Esophagus muscularis mucosa (tissue), 4 donors: ENCODE results near the gene FAM184B. TPM values are rescaled to one million over a fixed set of nuclear protein-coding genes. Genes with fewer than 3 reads are reported as not detected.
A peak's percentile ranks its signal among the peaks of the same experiment; 100 is the strongest.

Source experiments
- DNase-seq: peaks from one replicate; pipeline ENCODE4 v3.0.0-alpha.2; 2017; ENCODE audit errors: extremely low spot score
- H3K27ac ChIP-seq, 4 donors: fragments of 200-600 bp; sonication (generic); replicated peaks in 1 of 4; 1 replicate in 3 of 4; 2 replicates in 1 of 4; pipeline ENCODE4 v1.5.1; 2016 to 2019; ENCODE audit warnings: mild to moderate bottlenecking in 1 of 4
- H3K27me3 ChIP-seq, 4 donors: fragments of 200-600 bp; sonication (generic); one replicate each; pipeline versions ENCODE4 v1.5.1 to v1.6.0; 2016 to 2019
- H3K36me3 ChIP-seq, 4 donors: fragments of 200-600 bp; sonication (generic); one replicate each; pipeline ENCODE4 v1.5.1; 2016 to 2019
- H3K4me1 ChIP-seq, 4 donors: fragments of 200-600 bp; sonication (generic); one replicate each; pipeline ENCODE4 v1.5.1; 2016 to 2019
- H3K4me3 ChIP-seq, 4 donors: fragments of 200-600 bp; sonication (generic); 1 replicate in 2 of 4; 2 replicates in 2 of 4; pipeline ENCODE4 v1.5.1; 2016 to 2019; ENCODE audit warnings: mild to moderate bottlenecking in 4 of 4, moderate library complexity in 1 of 4
- H3K9me3 ChIP-seq, 4 donors: fragments of 200-600 bp; sonication (generic); 1 replicate in 3 of 4; 2 replicates in 1 of 4; pipeline ENCODE4 v1.5.1; 2016 to 2019
- EP300 ChIP-seq: sonication (generic); formaldehyde crosslinking; IDR thresholded peaks from one replicate; pipeline ENCODE4 v1.6.1; 2017; ENCODE audit warnings: antibody characterized with exemption
- POLR2A ChIP-seq: fragments of 450-650 bp; IDR thresholded peaks from one replicate; pipeline ENCODE4 v1.6.1; 2017; ENCODE audit warnings: antibody characterized with exemption, moderate library complexity, mild to moderate bottlenecking, low read depth
- POLR2AphosphoS5 ChIP-seq, 2 donors: sonication (generic); formaldehyde crosslinking; IDR thresholded peaks; one replicate each; pipeline ENCODE4 v1.6.1; 2017; ENCODE audit warnings: antibody characterized with exemption in 2 of 2
- WGBS: methylation state at CpG from one replicate; pipeline ENCODE4 v1.1.5; 2018; 5-methylcytosine and 5-hydroxymethylcytosine counted together
- intact Hi-C: fragments of 100-400 bp; cut with DNase I; formaldehyde crosslinking; loops from one replicate; pipeline ENCODE4 v1.15.1; 2023
- total RNA-seq, 4 donors: library from RNA; depleted of rRNA; stranded (reverse); fragments of >200 nt; gene quantifications; one replicate each; pipeline versions ENCODE4 v1.1.0 to v1.2.1, GENCODE V29; 2016
- TF ChIP-seq, protein P1 (sequence below), 3 experiments: fragments of 200-600 bp in 2 of 3; fragments of 450-650 bp in 1 of 3; sonication (generic) in 2 of 3; IDR thresholded peaks; one replicate each; pipeline ENCODE4 v1.5.1; 2017 to 2019; ENCODE audit warnings: antibody characterized with exemption in 3 of 3, mild to moderate bottlenecking in 2 of 3, moderate library complexity in 1 of 3

FAM184B gene
- total RNA-seq, 4 donors from 2014 or later: not detected

DNA sequence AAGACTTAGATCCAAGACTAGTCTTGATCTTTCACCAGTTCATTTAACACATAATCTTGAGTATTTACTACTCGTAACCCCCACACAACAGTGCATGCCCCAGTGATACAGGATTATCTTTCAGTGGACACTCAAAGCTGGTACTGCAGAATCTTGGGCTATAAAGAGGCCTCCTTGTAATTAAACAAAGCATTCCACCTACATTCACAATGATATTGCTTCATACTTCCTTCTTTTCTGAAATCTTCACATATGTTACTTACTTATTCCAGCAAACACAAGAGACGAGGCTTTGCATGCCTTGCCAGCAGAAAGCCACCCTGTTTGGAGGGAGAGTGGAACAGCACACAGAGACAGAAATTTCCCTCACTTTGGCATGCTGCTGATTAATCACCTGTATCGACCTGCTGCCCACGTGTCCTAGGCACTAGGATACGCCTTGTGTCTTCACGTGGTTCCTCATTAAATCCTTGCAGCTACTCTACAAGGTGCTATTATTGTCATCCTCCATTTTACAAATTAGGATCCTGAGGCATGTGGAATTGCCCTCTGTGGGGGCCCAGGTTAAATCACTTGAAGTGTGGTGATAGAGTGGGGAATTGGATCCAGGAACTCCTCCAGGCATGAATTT is 77.3 kb downstream of the FAM184B start:
- Histone ChIP-seq H3K9me3 (peaks cover 0 to 8% (median 3%) of the 10 kb centered on the region in 4 donors), H3K36me3 (no peaks in the 10 kb centered on the region), H3K27me3 (peaks cover 0 to 5% (median 0%) of the 10 kb centered on the region in 4 donors), H3K27ac (no peak overlapping the region), H3K4me1 (no peaks in the 10 kb centered on the region), H3K4me3 (no peak overlapping the region)
- no peak for TF ChIP-seq POLR2AphosphoS5 (IDR thresholded peaks at IDR 0.05)
- TF ChIP-seq, protein P1, sequence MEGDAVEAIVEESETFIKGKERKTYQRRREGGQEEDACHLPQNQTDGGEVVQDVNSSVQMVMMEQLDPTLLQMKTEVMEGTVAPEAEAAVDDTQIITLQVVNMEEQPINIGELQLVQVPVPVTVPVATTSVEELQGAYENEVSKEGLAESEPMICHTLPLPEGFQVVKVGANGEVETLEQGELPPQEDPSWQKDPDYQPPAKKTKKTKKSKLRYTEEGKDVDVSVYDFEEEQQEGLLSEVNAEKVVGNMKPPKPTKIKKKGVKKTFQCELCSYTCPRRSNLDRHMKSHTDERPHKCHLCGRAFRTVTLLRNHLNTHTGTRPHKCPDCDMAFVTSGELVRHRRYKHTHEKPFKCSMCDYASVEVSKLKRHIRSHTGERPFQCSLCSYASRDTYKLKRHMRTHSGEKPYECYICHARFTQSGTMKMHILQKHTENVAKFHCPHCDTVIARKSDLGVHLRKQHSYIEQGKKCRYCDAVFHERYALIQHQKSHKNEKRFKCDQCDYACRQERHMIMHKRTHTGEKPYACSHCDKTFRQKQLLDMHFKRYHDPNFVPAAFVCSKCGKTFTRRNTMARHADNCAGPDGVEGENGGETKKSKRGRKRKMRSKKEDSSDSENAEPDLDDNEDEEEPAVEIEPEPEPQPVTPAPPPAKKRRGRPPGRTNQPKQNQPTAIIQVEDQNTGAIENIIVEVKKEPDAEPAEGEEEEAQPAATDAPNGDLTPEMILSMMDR (IDR thresholded peaks at IDR 0.05): no peak
- no peak for TF ChIP-seq EP300
- no peak for TF ChIP-seq POLR2A
- intact Hi-C loops: no loop called here
- DNase-seq: no peak
- WGBS: 75% methylated on average over 6 of the region's 6 CpGs

DNA sequence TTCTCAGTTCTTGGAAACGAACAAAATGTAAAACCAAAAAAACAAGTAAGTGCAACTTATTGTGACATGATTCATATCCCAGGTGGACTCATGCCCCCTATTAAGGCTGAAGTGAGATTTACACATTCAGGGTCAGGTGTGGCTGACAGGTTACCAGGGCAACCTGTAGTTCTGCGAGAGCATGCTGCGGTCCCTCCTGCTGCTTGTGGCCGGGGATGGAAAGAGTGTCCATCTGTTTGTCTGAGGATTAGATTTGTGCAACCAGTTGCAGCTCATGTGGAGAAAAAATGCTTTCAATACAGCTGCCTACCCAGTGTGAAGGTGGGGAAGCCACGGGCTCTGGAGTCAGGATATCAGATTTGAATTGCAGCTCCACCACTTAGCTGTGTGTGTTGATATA is 78.8 kb downstream of the FAM184B start:
- H3K27me3 ChIP-seq: no peaks in the 10 kb centered on the region
- H3K4me1 ChIP-seq: no peaks in the 10 kb centered on the region
- no peak overlapping the region for H3K4me3 ChIP-seq
- TF ChIP-seq EP300: no peak
- TF ChIP-seq, protein P1 (IDR thresholded peaks at IDR 0.05): no peak
- no peak for TF ChIP-seq POLR2AphosphoS5 (IDR thresholded peaks at IDR 0.05)
- TF ChIP-seq POLR2A: no peak
- intact Hi-C loops: no loop called here
- H3K36me3 ChIP-seq: no peaks in the 10 kb centered on the region
- no peak for DNase-seq
- WGBS: 79% methylated on average over 5 of the region's 5 CpGs
- no peak overlapping the region for H3K27ac ChIP-seq
- peaks cover 0 to 14% (median 3%) of the 10 kb centered on the region in 4 donors for H3K9me3 ChIP-seq

DNA sequence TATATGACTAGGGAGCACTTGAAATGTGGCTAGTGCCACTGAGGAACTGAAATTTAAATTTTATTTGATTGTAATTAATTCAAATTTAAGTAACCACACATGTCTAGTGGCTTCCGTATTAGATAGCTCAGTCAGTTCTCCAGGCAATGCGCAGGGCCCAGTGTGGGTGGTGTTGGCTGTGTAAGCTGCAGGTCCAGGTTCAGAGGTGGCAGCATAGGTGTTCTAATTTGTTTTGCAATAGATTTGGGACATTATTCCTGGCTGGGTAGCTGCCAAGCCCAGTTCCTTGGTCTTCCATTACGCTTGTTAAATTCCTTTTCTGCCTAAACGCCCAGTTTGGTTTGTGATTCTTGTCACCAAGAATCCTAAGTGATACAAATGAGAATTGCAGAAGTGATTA is 79.5 kb downstream of the FAM184B start:
- H3K36me3 ChIP-seq: no peaks in the 10 kb centered on the region
- no peak for TF ChIP-seq EP300
- TF ChIP-seq POLR2A: no peak
- TF ChIP-seq POLR2AphosphoS5 (IDR thresholded peaks at IDR 0.05): no peak
- TF ChIP-seq, protein P1 (IDR thresholded peaks at IDR 0.05): no peak
- WGBS: 73% methylated on average over 4 of the region's 4 CpGs
- no peak overlapping the region for H3K4me3 ChIP-seq
- H3K27ac ChIP-seq: no peak overlapping the region
- H3K4me1 ChIP-seq: no peaks in the 10 kb centered on the region
- DNase-seq: peak; percentile 60
- peaks cover 0 to 14% (median 3%) of the 10 kb centered on the region in 4 donors for H3K9me3 ChIP-seq
- no peaks in the 10 kb centered on the region for H3K27me3 ChIP-seq
- intact Hi-C loops: no loop called here

DNA sequence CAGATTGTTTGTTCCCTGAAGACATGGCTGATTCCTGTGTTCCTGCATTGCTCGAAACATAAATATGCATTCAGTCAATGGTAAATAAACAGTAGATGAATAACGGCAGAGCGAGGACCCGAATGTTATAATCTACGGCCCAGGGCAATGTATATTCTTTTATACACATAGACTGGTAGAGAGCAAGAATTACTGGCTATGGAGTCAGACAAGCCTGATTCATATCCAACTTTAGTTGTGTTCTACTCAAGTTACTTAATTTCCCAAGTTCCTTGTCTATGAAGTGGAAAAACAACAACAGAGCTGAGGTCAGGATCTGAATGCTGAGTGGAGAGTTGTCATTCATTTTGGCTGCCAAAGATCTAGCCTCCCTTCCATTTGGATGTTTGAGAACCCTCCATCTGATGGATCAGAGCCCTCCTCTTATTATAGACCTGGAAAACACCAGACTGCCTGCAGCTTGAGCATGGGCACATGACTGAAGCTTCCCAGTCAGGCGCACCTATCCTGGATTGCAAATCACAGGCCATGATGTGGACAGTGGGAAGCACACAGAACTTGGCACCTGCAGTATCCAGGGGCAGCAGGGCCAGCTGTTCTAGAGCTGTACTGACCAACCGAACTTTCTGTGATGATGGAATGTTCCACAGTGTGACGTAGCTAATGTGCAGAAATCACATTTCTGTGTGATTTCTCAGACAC is 80.1 kb downstream of the FAM184B start:
- TF ChIP-seq POLR2A: no peak
- TF ChIP-seq EP300: no peak
- TF ChIP-seq, protein P1 (IDR thresholded peaks at IDR 0.05): no peak
- no peaks in the 10 kb centered on the region for H3K4me1 ChIP-seq

More for the DNA sequence above, 80.1 kb downstream of the FAM184B start:
- intact Hi-C loops: no loop called here
- Histone ChIP-seq H3K4me3 (no peak overlapping the region), H3K27ac (no peak overlapping the region), H3K36me3 (no peaks in the 10 kb centered on the region), H3K9me3 (peaks cover 0 to 14% (median 3%) of the 10 kb centered on the region in 4 donors), H3K27me3 (no peaks in the 10 kb centered on the region)
- 82% methylated on average over 8 of the region's 8 CpGs for WGBS
- peak; percentile 42 for DNase-seq
